MCF 10A (cell line): Measurements from ENCODE around the gene CORO7. TPM values are rescaled to one million over a fixed set of nuclear protein-coding genes. Genes with fewer than 3 reads are reported as not detected.

Experiments
- BruUV-seq: library from RNA; stranded (reverse); fragments of 400-500 nt; replicated peaks from 2 replicates; lab custom pipeline; 2021; lab: Mats Ljungman, UMichigan
- CTCF ChIA-PET: fragments of 300-600 bp; sonication (Branson Sonifier 250); formaldehyde crosslinking; extraction: SDS; loops from one replicate; lab custom pipeline; 2021; ENCODE audit warnings: antibody characterized with exemption, inconsistent platforms; lab: Yijun Ruan, JAX
- POLR2A ChIA-PET: fragments of 300-600, 350-650 bp; sonication (Branson Sonifier 250); formaldehyde crosslinking; extraction: SDS; loops from one replicate; lab custom pipeline; 2020; ENCODE audit warnings: antibody characterized with exemption, inconsistent platforms; lab: Yijun Ruan, JAX
- DNase-seq: peaks from one replicate; pipeline ENCODE4 v3.0.0-alpha.2; 2018; ENCODE audit not compliant: unreplicated experiment
- H3K27ac Mint-ChIP-seq: one replicate; pipeline ENCODE4 v1.8.0; 2022; ENCODE audit warnings: mild to moderate bottlenecking, low read depth, mixed read lengths; ENCODE audit not compliant: unreplicated experiment
- H3K27me3 Mint-ChIP-seq: one replicate; pipeline ENCODE4 v1.8.0; 2022; ENCODE audit warnings: mixed read lengths; ENCODE audit not compliant: insufficient read depth, unreplicated experiment
- H3K36me3 Mint-ChIP-seq: one replicate; pipeline ENCODE4 v1.8.0; 2022; ENCODE audit warnings: mild to moderate bottlenecking, moderate library complexity, mixed read lengths; ENCODE audit not compliant: insufficient read depth, unreplicated experiment
- H3K4me1 Mint-ChIP-seq: one replicate; pipeline ENCODE4 v1.8.0; 2022; ENCODE audit warnings: mixed read lengths; ENCODE audit not compliant: insufficient read depth, unreplicated experiment
- H3K4me3 Mint-ChIP-seq: one replicate; pipeline ENCODE4 v1.8.0; 2022; ENCODE audit warnings: mild to moderate bottlenecking, moderate library complexity, mixed read lengths; ENCODE audit not compliant: unreplicated experiment
- H3K9me3 Mint-ChIP-seq: one replicate; pipeline ENCODE4 v1.8.0; 2022; ENCODE audit warnings: mixed read lengths; ENCODE audit not compliant: unreplicated experiment
- intact Hi-C: fragments of 100-400 bp; cut with micrococcal nuclease; formaldehyde crosslinking; loops from 2 replicates; pipeline ENCODE4 v1.14.1; 2022
- total RNA-seq: library from RNA; stranded (reverse); gene quantifications from 2 replicates; pipeline ENCODE4 v1.2.3, GENCODE V29; 2022
- TF ChIP-seq, protein P1 (sequence below): fragments of 200-600 bp; IDR thresholded peaks from one replicate; pipeline ENCODE4 v1.8.0; 2022; ENCODE audit warnings: antibody characterized with exemption, mild to moderate bottlenecking; ENCODE audit not compliant: unreplicated experiment

The CORO7 gene
- total RNA-seq, 1 experiment from 2014 or later, result 20.3 TPM

DNA sequence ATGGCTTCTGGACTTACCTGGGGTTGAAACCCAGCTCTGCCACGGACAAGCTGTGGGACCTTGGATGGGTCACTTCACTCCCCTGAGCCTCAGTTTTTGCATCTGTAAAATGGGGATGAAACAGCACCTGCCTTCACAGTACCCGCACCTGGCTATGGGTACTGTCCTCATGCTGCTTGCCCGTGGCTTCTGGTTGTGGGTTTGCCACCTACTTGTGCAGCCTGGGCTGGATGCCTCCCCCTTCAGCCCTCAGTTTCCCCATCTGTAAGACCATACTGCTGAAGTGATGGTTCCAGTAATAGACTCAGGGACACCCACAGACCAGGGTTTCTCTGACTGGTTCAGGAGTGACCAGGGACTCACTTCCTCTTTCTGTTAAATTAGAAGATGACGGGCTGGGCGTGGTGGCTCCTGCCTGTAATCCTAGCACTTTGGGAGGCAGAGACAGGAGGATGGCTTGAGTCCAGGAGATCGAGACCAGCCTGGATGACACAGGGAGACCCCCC is 91.1 kb downstream of the CORO7 start:
- Mint-ChIP-seq H3K9me3 (no peaks in the 10 kb centered on the region), H3K4me1 (peaks cover 5% of the 10 kb centered on the region), H3K36me3 (no peaks in the 10 kb centered on the region), H3K4me3 (no peak overlapping the region), H3K27ac (no peak overlapping the region), H3K27me3 (no peaks in the 10 kb centered on the region)
- BruUV-seq, result no TSS peak
- CTCF ChIA-PET, result interaction anchor here (1.0 to 1.6 kb wide), 2 partner anchors 37 to 71 kb away, joined by 3 to 6 read pairs; no protein-coding TSS in a partner anchor
- no peak for DNase-seq
- intact Hi-C loops, result no loop called here
- POLR2A ChIA-PET, result interaction anchor here (1.1 to 1.3 kb wide), 2 partner anchors 9 to 52 kb away, joined by 3 to 4 read pairs; partner anchors contain the start of gene GLIS2
- TF ChIP-seq, protein P1, sequence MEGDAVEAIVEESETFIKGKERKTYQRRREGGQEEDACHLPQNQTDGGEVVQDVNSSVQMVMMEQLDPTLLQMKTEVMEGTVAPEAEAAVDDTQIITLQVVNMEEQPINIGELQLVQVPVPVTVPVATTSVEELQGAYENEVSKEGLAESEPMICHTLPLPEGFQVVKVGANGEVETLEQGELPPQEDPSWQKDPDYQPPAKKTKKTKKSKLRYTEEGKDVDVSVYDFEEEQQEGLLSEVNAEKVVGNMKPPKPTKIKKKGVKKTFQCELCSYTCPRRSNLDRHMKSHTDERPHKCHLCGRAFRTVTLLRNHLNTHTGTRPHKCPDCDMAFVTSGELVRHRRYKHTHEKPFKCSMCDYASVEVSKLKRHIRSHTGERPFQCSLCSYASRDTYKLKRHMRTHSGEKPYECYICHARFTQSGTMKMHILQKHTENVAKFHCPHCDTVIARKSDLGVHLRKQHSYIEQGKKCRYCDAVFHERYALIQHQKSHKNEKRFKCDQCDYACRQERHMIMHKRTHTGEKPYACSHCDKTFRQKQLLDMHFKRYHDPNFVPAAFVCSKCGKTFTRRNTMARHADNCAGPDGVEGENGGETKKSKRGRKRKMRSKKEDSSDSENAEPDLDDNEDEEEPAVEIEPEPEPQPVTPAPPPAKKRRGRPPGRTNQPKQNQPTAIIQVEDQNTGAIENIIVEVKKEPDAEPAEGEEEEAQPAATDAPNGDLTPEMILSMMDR, result no peak

DNA sequence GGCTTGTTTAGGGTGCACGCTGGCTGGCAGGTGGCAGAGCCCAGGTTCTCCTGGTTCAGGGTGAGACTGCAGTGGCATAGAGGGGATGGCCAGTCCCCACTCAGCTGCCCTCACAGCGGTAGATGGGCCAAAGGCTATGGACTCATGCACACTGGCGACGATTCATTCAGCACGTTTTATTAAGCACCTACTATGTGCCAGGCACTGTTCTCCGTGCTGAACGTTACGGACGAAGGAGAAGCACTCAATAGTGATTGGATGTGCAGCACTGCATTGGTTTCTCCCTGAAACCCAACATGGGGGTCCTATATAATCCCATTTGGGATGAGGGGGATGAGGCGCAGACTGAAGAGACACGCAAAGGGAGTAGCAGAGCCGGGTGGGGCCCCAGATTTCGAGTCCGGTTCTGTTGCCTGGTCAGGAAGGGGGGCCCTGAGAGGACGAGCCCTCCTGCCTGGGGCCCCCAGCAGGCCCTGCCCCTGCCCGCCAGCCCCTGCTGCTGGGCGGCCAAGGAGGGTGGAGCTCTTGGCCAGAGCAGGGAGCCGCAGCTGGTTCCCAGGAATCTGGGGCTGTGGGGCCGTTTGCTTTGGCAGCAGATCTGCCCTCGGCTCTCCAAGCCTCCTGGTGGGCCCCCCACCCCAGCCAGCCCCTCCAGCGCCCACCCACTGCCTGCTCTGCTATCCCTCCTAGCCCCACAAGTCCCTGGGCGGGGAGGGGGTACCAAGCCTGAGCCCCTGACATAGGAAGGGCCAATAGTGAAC is 91.7 kb downstream of the CORO7 start:
- no peak overlapping the region for H3K27ac Mint-ChIP-seq

DNA sequence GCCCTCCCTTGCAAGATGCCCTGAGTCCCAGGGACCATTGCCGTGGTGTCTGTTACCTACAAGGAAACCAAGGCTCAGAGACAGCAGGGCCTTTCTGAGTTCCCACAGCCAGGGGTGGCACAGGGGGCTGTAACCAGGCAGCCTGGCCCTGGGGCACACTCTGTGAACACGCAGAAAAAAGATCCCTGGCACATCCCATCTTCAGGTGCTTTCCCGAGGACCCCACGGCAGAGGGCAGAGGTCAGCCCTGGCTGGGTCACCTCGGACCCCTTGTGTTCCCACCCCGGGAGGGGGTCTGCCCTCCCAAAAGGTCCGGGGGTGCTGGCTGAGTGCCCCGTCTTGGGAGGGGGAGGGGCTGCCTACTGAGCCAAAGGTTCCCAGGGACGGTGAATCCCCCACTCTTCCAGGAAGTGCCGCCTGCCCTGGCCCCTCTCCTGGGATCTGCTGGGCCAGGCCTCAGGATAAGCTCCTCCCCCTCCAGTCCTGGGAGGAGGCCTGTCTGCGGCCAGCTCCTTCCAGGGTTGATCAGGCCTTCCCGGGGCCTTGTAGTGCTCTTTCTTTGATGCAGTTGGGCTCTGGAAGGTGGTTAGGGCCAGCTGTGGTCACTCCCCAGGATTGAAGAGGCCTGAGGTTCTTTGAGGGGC is 92.4 kb downstream of the CORO7 start:
- no peak overlapping the region for H3K27ac Mint-ChIP-seq

More for the DNA sequence above, 91.7 kb downstream of the CORO7 start:
- no peak for DNase-seq
- Mint-ChIP-seq H3K27me3 (no peaks in the 10 kb centered on the region), H3K36me3 (no peaks in the 10 kb centered on the region), H3K9me3 (no peaks in the 10 kb centered on the region), H3K4me1 (peaks cover 5% of the 10 kb centered on the region), H3K4me3 (no peak overlapping the region)
- CTCF ChIA-PET, result interaction anchor here (0.6 to 1.1 kb wide), 5 partner anchors 35 to 410 kb away, joined by 3 read pairs; partner anchors contain the start of genes ANKS3 and DNAAF8
- TF ChIP-seq, protein P1, result no peak
- POLR2A ChIA-PET, result interaction anchor here (1.3 kb wide), 1 partner anchor 51 kb away, joined by 3 read pairs; no protein-coding TSS in a partner anchor
- intact Hi-C loops, result no loop called here
- BruUV-seq, result no TSS peak

More for the DNA sequence above, 92.4 kb downstream of the CORO7 start:
- intact Hi-C loops, result no loop called here
- Mint-ChIP-seq H3K4me1 (peaks cover 5% of the 10 kb centered on the region), H3K4me3 (no peak overlapping the region), H3K9me3 (no peaks in the 10 kb centered on the region), H3K36me3 (no peaks in the 10 kb centered on the region), H3K27me3 (no peaks in the 10 kb centered on the region)
- no peak for DNase-seq
- no TSS peak for BruUV-seq
- ChIA-PET POLR2A (interaction anchor here (0.8 kb wide), 1 partner anchor 126 kb away, joined by 4 read pairs; no protein-coding TSS in a partner anchor), CTCF (interaction anchor here (0.6 to 1.2 kb wide), 7 partner anchors 15 to 410 kb away, joined by 3 read pairs; partner anchors contain the start of genes ANKS3 and DNAAF8)
- TF ChIP-seq, protein P1, result no peak
